ENCODE results near the gene BATF2. TPM values are rescaled to one million over a fixed set of nuclear protein-coding genes. Genes with fewer than 3 reads are reported as not detected.

Gene BATF2, protein sequence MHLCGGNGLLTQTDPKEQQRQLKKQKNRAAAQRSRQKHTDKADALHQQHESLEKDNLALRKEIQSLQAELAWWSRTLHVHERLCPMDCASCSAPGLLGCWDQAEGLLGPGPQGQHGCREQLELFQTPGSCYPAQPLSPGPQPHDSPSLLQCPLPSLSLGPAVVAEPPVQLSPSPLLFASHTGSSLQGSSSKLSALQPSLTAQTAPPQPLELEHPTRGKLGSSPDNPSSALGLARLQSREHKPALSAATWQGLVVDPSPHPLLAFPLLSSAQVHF
- 4.4 and 7.9 TPM in 2 replicates for total RNA-seq

DNA sequence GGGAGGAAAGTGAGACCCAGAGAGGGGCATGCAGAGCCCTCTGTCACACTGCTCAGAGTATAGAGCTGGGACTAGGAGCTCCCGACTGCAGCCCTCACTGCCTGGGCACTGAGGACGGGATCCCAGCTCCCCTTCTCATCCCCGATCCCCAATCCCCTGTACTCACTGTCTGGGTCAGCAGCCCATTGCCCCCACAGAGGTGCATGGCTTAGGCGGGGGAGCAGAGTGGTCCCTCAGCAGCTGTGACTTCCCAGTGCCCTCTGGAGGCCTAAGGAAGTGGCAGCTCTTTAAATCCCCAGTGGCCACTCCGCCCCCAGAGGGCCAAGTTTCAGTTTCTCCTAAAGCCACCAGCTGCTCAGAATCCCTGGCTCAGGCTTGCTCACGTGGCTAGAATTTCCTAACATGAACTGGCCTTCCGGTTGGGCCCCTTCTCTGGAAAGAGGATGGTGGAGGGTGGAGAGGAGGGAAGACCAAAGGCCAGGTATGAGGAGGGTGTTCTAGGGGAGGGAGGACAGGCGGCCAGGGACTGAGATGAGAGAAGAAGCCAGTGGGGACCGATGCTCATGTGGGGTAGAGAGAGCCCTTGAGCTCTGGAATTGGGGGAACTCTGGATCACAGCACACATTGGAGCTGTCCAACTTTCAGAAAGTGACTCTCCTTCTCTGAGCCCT, at the start of gene BATF2:
Gene BATF2, minus strand, starts transcription at position 262 of the 671 bp plus-strand sequence. Its CDS starts 57 bp downstream, at position 205.

DNA sequence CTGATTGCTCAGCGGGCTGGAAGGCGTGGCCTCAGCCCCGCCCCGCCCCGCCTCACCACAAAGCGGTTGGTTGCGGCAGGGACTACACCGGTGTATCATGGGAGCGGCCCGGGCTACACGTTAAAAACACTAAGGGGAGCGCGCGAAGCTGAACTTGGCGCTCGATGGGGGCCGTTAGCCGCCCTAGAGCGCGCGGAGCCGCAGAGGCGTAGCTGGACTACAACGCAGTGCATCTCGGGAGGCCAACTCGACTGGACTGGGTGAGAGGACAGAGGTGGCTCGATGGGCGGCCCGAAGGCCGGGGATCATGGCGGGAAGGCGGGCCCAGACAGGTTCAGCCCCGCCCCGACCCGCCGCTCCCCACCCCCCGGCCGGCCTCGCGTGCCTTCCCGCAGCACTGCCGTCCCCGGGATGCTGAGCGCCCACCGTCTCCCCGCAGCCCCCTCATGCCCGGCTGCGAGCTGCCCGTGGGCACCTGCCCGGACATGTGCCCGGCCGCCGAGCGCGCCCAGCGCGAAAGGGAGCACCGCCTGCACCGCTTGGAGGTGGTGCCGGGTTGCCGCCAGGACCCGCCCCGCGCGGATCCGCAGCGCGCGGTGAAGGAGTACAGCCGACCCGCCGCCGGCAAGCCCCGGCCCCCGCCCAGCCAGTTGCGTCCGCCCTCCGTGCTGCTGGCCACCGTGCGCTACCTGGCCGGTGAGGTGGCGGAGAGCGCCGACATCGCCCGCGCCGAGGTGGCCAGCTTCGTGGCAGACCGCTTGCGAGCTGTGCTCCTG, 44.3 kb upstream of the BATF2 start, which contains the start of gene SAC3D1:
Gene SAC3D1, plus strand, starts transcription at position 364 of the 776 bp plus-strand sequence. Its CDS starts 83 bp downstream, at position 447.

DNA sequence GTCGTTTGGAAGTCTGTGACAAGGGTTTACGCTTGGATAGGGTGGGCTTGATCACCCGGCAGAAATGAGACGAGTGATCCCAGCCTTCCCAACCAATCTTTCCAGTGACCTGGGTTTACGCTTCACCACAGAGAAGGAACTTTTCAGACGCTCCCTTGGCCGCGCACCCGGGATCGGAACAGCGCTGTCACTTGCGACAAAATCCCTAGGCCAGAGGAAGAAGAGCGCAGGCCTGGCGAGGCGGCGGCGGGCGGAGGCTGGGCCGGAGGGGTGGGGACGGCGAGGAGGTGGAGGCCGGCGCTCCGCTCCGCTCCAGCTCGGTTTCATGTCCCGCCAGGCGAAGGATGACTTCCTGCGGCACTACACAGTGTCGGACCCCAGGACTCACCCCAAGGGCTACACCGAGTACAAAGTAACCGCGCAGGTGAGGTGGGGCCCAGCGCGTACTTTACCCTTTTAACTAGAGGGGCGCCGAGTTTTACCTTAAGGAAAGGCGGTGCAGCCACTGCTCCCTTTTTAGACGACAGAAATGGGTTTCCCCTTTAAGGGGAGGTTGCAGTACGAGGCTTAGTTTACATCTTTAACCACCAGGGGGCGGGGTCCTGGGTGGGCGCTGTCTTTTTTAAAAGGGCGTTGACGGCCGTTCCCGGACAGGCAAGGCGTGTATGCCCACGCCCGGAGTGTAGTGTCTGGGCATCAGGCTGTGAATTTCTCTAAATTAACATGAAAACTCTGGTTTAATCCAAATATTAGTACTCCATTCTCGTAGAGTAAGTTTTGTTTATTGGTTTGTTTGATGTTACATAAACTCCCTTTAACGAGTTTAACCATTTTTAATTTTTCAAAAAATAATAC, 30.7 kb upstream of the BATF2 start, which contains the start of gene SNX15:
Gene SNX15, plus strand, starts transcription at position 227 of the 855 bp plus-strand sequence. Its CDS starts 99 bp downstream, at position 326.

DNA sequence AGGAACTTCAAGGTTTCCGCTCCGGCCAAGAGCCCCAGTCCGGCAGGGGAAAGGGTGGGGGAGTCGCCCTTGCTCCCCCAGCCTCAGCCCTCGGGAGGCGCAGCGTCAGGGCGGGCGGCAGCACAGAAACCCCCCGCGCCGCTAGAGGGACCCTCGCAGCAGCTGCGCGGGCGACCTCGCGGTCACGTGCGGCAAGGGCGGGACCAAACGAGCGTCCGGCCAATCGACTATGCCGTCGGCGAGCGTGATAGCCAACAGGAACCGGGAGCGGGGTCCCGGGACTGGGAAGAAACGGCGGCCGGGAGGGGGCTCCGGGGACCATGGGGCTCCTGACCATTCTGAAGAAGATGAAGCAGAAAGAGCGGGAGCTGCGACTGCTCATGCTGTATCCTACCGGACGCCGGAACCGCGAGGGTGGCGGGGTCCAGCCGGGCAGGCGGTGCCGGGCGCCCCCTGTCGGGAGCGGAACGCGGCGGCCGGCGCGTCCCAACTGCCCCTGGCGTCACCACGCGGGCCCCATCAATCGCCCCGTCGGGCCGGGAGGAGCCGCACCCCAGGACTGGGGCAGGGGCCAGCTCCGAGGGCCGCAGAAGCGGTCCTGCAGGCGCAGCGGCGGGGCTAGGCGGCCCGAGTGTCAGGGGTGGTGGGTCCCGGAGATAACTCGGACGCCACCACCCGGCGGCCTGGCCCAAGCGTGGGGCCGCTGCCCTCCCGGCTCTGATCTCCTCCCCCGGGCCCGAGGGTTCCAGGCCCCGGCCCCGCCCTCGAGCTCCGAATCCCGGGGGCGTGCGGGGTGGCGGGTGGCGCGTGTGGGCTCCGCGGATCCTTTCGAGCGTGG, 17.3 kb upstream of the BATF2 start, which contains the start of gene ARL2:
Gene ARL2, plus strand, starts transcription at position 273 of the 838 bp plus-strand sequence. Its CDS starts 48 bp downstream, at position 321.

DNA sequence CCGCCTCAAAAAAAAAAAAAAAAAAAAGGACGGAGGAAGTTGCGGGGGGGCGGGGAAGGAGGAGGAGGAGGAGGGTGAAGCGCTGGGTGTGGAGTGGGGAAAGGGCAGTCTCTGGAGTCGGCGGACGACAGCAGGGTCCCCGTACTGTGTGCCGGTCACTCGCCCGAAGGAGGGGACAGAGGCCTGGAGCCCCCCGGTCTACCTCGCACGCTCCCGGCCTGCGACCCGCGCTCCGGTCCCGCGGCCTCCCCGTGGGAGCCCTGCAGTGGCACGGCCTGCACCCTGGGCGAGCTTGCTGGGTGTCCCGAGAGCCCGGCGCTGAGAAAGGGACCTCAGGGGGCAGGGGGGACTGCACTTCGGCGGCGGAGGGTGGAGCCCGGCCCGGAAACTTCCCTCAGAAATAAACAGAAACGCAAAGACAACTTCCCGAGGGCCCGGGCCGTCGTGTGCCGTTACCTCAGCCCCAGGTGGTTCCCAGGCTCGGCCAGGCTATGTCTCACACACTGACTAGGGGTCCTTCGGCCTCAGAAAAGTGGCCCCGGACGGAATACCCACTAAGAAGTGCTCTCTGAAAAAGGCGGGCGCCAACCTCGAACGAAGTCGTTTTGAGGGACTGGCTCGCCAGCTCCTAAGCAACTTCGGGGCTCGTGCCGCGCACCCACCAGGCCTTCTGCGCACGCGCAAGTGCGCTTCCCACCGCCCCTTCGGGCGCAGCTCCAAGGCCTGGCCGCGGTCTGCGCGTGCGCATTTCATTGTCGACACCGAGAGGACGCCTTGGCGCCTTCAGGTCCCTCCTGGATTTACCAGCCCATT, 25.1 kb downstream of the BATF2 start, which contains the start of gene MAJIN:
Gene MAJIN, minus strand, starts transcription at position 688 of the 813 bp plus-strand sequence. CDS start 12,703 bp downstream, outside the sequence.

Other genes starting within 250 kb of the BATF2 start
- 0.25 TPM in 1 of 2 replicates, not detected in the other for gene PYGM, start 237.0 kb downstream of the BATF2 start, total RNA-seq
- gene SF1, start 218.4 kb downstream of the BATF2 start, total RNA-seq = 153 and 156 TPM in 2 replicates
- 32.2 and 41.7 TPM in 2 replicates for gene MAP4K2, start 193.8 kb downstream of the BATF2 start, total RNA-seq
- gene MEN1, start 186.4 kb downstream of the BATF2 start, total RNA-seq = 19.1 and 22.2 TPM in 2 replicates
- 0.33 and 0.49 TPM in 2 replicates for gene CDC42BPG, start 152.3 kb downstream of the BATF2 start, total RNA-seq
- gene EHD1, start 118.3 kb downstream of the BATF2 start, total RNA-seq = 84.5 and 91.1 TPM in 2 replicates
- gene ATG2A, start 79.8 kb downstream of the BATF2 start, total RNA-seq = 22.2 and 27.4 TPM in 2 replicates
- gene PPP2R5B, start 72.3 kb downstream of the BATF2 start, total RNA-seq = 23.6 and 27.2 TPM in 2 replicates
- not detected in 2 replicates for gene GPHA2, start 61.1 kb downstream of the BATF2 start, total RNA-seq
- gene MAJIN, start 24.9 kb downstream of the BATF2 start, total RNA-seq = not detected in 2 replicates
- gene ARL2, start 17.2 kb upstream of the BATF2 start, total RNA-seq = 167 and 184 TPM in 2 replicates
- gene SNX15, start 30.5 kb upstream of the BATF2 start, total RNA-seq = 17.1 and 17.3 TPM in 2 replicates
- 28.0 and 37.5 TPM in 2 replicates for gene SAC3D1, start 44.2 kb upstream of the BATF2 start, total RNA-seq
- 6.2 and 18.9 TPM in 2 replicates for gene NAALADL1, start 61.6 kb upstream of the BATF2 start, total RNA-seq
- gene CDCA5, start 87.1 kb upstream of the BATF2 start, total RNA-seq = 20.7 and 21.8 TPM in 2 replicates
- gene ZFPL1, start 87.3 kb upstream of the BATF2 start, total RNA-seq = 49.2 and 62.0 TPM in 2 replicates
- 259 and 334 TPM in 2 replicates for gene VPS51, start 99.2 kb upstream of the BATF2 start, total RNA-seq
- 8.5 and 17.0 TPM in 2 replicates for gene TM7SF2, start 114.9 kb upstream of the BATF2 start, total RNA-seq
- 12.4 and 15.7 TPM in 2 replicates for gene ZNHIT2, start 120.7 kb upstream of the BATF2 start, total RNA-seq
- 504 and 675 TPM in 2 replicates for gene FAU, start 125.2 kb upstream of the BATF2 start, total RNA-seq
- gene MRPL49, start 125.3 kb upstream of the BATF2 start, total RNA-seq = 64.6 and 81.9 TPM in 2 replicates
- gene SYVN1, start 137.5 kb upstream of the BATF2 start, total RNA-seq = 14.9 and 17.2 TPM in 2 replicates
- not detected in 2 replicates for gene SPDYC, start 173.3 kb upstream of the BATF2 start, total RNA-seq
- 243 and 266 TPM in 2 replicates for gene CAPN1, start 185.0 kb upstream of the BATF2 start, total RNA-seq